ENCODE data around the gene GOLGA6C. TPM values are rescaled to one million over a fixed set of nuclear protein-coding genes. Genes with fewer than 3 reads are reported as not detected.
"Not testable (repeated sequence)": the region's sequence is repeated elsewhere in the genome, so short reads cannot be mapped to it uniquely, and the experiment has no call there.

Gene GOLGA6C
- polyA plus RNA-seq, 4 donors, result not detected

GRCh38 chr15:75235760-75236729, 22.1 kb upstream of the GOLGA6C start:
- Histone ChIP-seq H3K4me1 (ENCODE audit: control insufficient read depth in 3 of 3, insufficient read depth in 2 of 3, low read depth in 1 of 3, low read length in 2 of 3) (no peaks in the 10 kb centered on the region), H3K27ac (ENCODE audit: low read depth in 1 of 3, low read length in 2 of 3) (no peak overlapping the region), H3K36me3 (ENCODE audit: control insufficient read depth in 3 of 3, insufficient read depth in 2 of 3, low read depth in 1 of 3, low read length in 3 of 3) (no peaks in the 10 kb centered on the region), H3K9me3 (ENCODE audit: control insufficient read depth in 2 of 2, insufficient read depth in 1 of 2, low read depth in 1 of 2, low read length in 1 of 2) (no peaks in the 10 kb centered on the region), H3K4me3 (ENCODE audit: low read depth in 1 of 3, low read length in 3 of 3) (no peak overlapping the region), H3K27me3 (ENCODE audit: control insufficient read depth in 3 of 3, insufficient read depth in 3 of 3, low read length in 3 of 3) (peaks cover 0 to 4% (median 0%) of the 10 kb centered on the region in 3 donors)
- no peak for DNase-seq
- FAIRE-seq, result no peak
- WGBS, 3 donors, result 78 to 85% (median 78%) methylated on average over 11 of the region's 11 CpGs

GRCh38 chr15:75237316-75237982, 20.7 kb upstream of the GOLGA6C start:
- WGBS, 3 donors, result 72 to 80% (median 75%) methylated on average over 11 of the region's 11 CpGs
- DNase-seq (no peak), FAIRE-seq (no peak)
- Histone ChIP-seq H3K27ac (ENCODE audit: low read depth in 1 of 3, low read length in 2 of 3) (no peak overlapping the region), H3K36me3 (ENCODE audit: control insufficient read depth in 3 of 3, insufficient read depth in 2 of 3, low read depth in 1 of 3, low read length in 3 of 3) (no peaks in the 10 kb centered on the region), H3K9me3 (ENCODE audit: control insufficient read depth in 2 of 2, insufficient read depth in 1 of 2, low read depth in 1 of 2, low read length in 1 of 2) (no peaks in the 10 kb centered on the region), H3K4me1 (ENCODE audit: control insufficient read depth in 3 of 3, insufficient read depth in 2 of 3, low read depth in 1 of 3, low read length in 2 of 3) (no peaks in the 10 kb centered on the region), H3K4me3 (ENCODE audit: low read depth in 1 of 3, low read length in 3 of 3) (no peak overlapping the region), H3K27me3 (ENCODE audit: control insufficient read depth in 3 of 3, insufficient read depth in 3 of 3, low read length in 3 of 3) (peaks cover 0 to 4% (median 0%) of the 10 kb centered on the region in 3 donors)

GRCh38 chr15:75238150-75238549, 20.0 kb upstream of the GOLGA6C start:
- whole genome bisulfite sequencing, 3 donors, result 84 to 92% (median 84%) methylated on average over 5 of the region's 5 CpGs
- Histone ChIP-seq H3K9me3 (ENCODE audit: control insufficient read depth in 2 of 2, insufficient read depth in 1 of 2, low read depth in 1 of 2, low read length in 1 of 2) (no peaks in the 10 kb centered on the region), H3K27me3 (ENCODE audit: control insufficient read depth in 3 of 3, insufficient read depth in 3 of 3, low read length in 3 of 3) (peaks cover 0 to 2% (median 0%) of the 10 kb centered on the region in 3 donors), H3K4me1 (ENCODE audit: control insufficient read depth in 3 of 3, insufficient read depth in 2 of 3, low read depth in 1 of 3, low read length in 2 of 3) (no peaks in the 10 kb centered on the region), H3K27ac (ENCODE audit: low read depth in 1 of 3, low read length in 2 of 3) (no peak overlapping the region), H3K4me3 (ENCODE audit: low read depth in 1 of 3, low read length in 3 of 3) (no peak overlapping the region), H3K36me3 (ENCODE audit: control insufficient read depth in 3 of 3, insufficient read depth in 2 of 3, low read depth in 1 of 3, low read length in 3 of 3) (no peaks in the 10 kb centered on the region)
- FAIRE-seq (no peak), DNase-seq (no peak)

GRCh38 chr15:75245741-75246140, 12.4 kb upstream of the GOLGA6C start:
- H3K36me3 ChIP-seq (ENCODE audit: control insufficient read depth in 3 of 3, insufficient read depth in 2 of 3, low read depth in 1 of 3, low read length in 3 of 3); H3K27ac ChIP-seq (ENCODE audit: low read depth in 1 of 3, low read length in 2 of 3); H3K4me3 ChIP-seq (ENCODE audit: low read depth in 1 of 3, low read length in 3 of 3); H3K9me3 ChIP-seq (ENCODE audit: control insufficient read depth in 2 of 2, insufficient read depth in 1 of 2, low read depth in 1 of 2, low read length in 1 of 2); DNase-seq; H3K4me1 ChIP-seq (ENCODE audit: control insufficient read depth in 3 of 3, insufficient read depth in 2 of 3, low read depth in 1 of 3, low read length in 2 of 3); H3K27me3 ChIP-seq (ENCODE audit: control insufficient read depth in 3 of 3, insufficient read depth in 3 of 3, low read length in 3 of 3); FAIRE-seq: not testable (repeated sequence)
- 91 to 100% (median 92%) methylated on average over 1 of the region's 1 CpG for WGBS, 3 donors

- H3K4me1 ChIP-seq (ENCODE audit: control insufficient read depth in 3 of 3, insufficient read depth in 2 of 3, low read depth in 1 of 3, low read length in 2 of 3); H3K27me3 ChIP-seq (ENCODE audit: control insufficient read depth in 3 of 3, insufficient read depth in 3 of 3, low read length in 3 of 3); FAIRE-seq; H3K9me3 ChIP-seq (ENCODE audit: control insufficient read depth in 2 of 2, insufficient read depth in 1 of 2, low read depth in 1 of 2, low read length in 1 of 2); H3K36me3 ChIP-seq (ENCODE audit: control insufficient read depth in 3 of 3, insufficient read depth in 2 of 3, low read depth in 1 of 3, low read length in 3 of 3); H3K4me3 ChIP-seq (ENCODE audit: low read depth in 1 of 3, low read length in 3 of 3); H3K27ac ChIP-seq (ENCODE audit: low read depth in 1 of 3, low read length in 2 of 3): not testable (repeated sequence)
- WGBS, 3 donors, result 9 to 53% (median 27%) methylated on average over 6 of the region's 6 CpGs
- peak; percentile 47 to 64 for DNase-seq
These were observed 9.1 kb upstream of the GOLGA6C start for GRCh38 chr15:75248991-75249390.

GRCh38 chr15:75249726-75250125, 8.4 kb upstream of the GOLGA6C start:
- H3K27ac ChIP-seq (ENCODE audit: low read depth in 1 of 3, low read length in 2 of 3), result no peak overlapping the region
- no peaks in the 10 kb centered on the region for H3K27me3 ChIP-seq (ENCODE audit: control insufficient read depth in 3 of 3, insufficient read depth in 3 of 3, low read length in 3 of 3)
- WGBS, 3 donors, result 63 to 70% (median 68%) methylated on average over 4 of the region's 4 CpGs
- FAIRE-seq (no peak), DNase-seq (no peak)
- H3K36me3 ChIP-seq (ENCODE audit: control insufficient read depth in 3 of 3, insufficient read depth in 2 of 3, low read depth in 1 of 3, low read length in 3 of 3), result no peaks in the 10 kb centered on the region
- no peaks in the 10 kb centered on the region for H3K9me3 ChIP-seq (ENCODE audit: control insufficient read depth in 2 of 2, insufficient read depth in 1 of 2, low read depth in 1 of 2, low read length in 1 of 2)
- peaks cover 0 to 6% (median 0%) of the 10 kb centered on the region in 3 donors for H3K4me1 ChIP-seq (ENCODE audit: control insufficient read depth in 3 of 3, insufficient read depth in 2 of 3, low read depth in 1 of 3, low read length in 2 of 3)
- H3K4me3 ChIP-seq (ENCODE audit: low read depth in 1 of 3, low read length in 3 of 3), result no peak overlapping the region

GRCh38 chr15:75251343-75251742, 6.8 kb upstream of the GOLGA6C start:
- not testable (repeated sequence) for H3K27ac ChIP-seq (ENCODE audit: low read depth in 1 of 3, low read length in 2 of 3); FAIRE-seq; H3K4me1 ChIP-seq (ENCODE audit: control insufficient read depth in 3 of 3, insufficient read depth in 2 of 3, low read depth in 1 of 3, low read length in 2 of 3); DNase-seq; H3K4me3 ChIP-seq (ENCODE audit: low read depth in 1 of 3, low read length in 3 of 3); H3K27me3 ChIP-seq (ENCODE audit: control insufficient read depth in 3 of 3, insufficient read depth in 3 of 3, low read length in 3 of 3); H3K9me3 ChIP-seq (ENCODE audit: control insufficient read depth in 2 of 2, insufficient read depth in 1 of 2, low read depth in 1 of 2, low read length in 1 of 2); H3K36me3 ChIP-seq (ENCODE audit: control insufficient read depth in 3 of 3, insufficient read depth in 2 of 3, low read depth in 1 of 3, low read length in 3 of 3)
- WGBS, 3 donors, result 86 to 88% (median 87%) methylated on average over 4 of the region's 4 CpGs

GRCh38 chr15:75252285-75252684, 5.8 kb upstream of the GOLGA6C start:
- 63 to 79% (median 64%) methylated on average over 4 of the region's 4 CpGs for WGBS, 3 donors
- not testable (repeated sequence) for H3K4me1 ChIP-seq (ENCODE audit: control insufficient read depth in 3 of 3, insufficient read depth in 2 of 3, low read depth in 1 of 3, low read length in 2 of 3); DNase-seq; H3K27me3 ChIP-seq (ENCODE audit: control insufficient read depth in 3 of 3, insufficient read depth in 3 of 3, low read length in 3 of 3); H3K4me3 ChIP-seq (ENCODE audit: low read depth in 1 of 3, low read length in 3 of 3); H3K36me3 ChIP-seq (ENCODE audit: control insufficient read depth in 3 of 3, insufficient read depth in 2 of 3, low read depth in 1 of 3, low read length in 3 of 3); FAIRE-seq; H3K9me3 ChIP-seq (ENCODE audit: control insufficient read depth in 2 of 2, insufficient read depth in 1 of 2, low read depth in 1 of 2, low read length in 1 of 2); H3K27ac ChIP-seq (ENCODE audit: low read depth in 1 of 3, low read length in 2 of 3)
